Stimulated activated CD8-positive, alpha-beta memory T cell treated with anti-CD3 and anti-CD28 coated beads, Interleukin-7, amount 100 ng/mL, for 24 hours (primary cell): ENCODE data around the gene EHHADH.
"Not testable (repeated sequence)": the region's sequence is repeated elsewhere in the genome, so short reads cannot be mapped to it uniquely, and the experiment has no call there.

Experiments
- DNase-seq: peaks from one replicate; pipeline ENCODE4 v3.0.0-alpha.2; 2020; ENCODE audit warnings: low read depth

Gene EHHADH

DNA sequence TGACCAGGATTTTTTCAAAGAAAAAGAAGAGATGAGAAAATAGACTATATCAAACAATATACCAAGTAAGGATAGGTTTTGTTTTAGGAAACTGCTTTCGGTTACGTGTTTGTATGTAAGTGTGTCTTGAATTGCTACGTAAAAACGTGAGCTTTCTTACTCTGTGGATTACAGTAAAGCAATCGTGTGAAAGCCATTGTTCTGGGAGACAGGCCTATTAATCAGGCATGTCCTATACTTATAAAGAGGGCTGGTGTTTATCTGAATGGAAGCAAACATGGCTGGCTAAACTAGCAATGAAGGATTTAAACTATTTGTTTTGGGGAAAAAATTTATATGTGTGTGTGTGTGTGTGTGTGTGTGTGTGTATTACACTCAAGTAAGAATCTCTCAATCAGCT lies 2.6 kb downstream of the EHHADH start:
- DNase-seq = no peak

- DNase-seq = no peak
These were observed 3.2 kb downstream of the EHHADH start for GRCh38 chr3:185250653-185251052.

DNA sequence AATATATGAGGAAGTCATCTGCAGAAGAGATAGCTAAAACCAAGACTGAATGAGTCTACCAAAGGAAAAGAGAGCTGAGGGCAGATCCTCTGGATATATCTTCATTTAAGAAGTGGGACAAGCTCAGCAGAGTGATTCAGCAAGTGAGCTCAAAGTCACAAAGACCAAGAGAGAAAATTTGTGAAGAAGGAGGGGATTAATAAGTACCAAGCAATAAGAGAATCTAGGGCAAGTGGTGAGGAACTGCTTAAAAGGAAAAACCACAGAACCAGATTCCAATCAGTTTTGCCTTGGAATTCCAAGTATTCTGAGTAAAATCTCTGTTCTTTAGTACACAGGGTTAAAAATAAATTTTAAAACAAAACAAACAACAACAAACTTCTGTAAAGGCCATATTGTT lies 3.6 kb downstream of the EHHADH start:
- DNase-seq = no peak

GRCh38 chr3:185242642-185243041 lies 11.2 kb downstream of the EHHADH start:
- no peak for DNase-seq

GRCh38 chr3:185236969-185237368 lies 16.9 kb downstream of the EHHADH start:
- DNase-seq = no peak

- DNase-seq = no peak
These were observed 20.5 kb downstream of the EHHADH start for GRCh38 chr3:185233328-185233727.

- DNase-seq = not testable (repeated sequence)
These were observed 27.3 kb downstream of the EHHADH start for GRCh38 chr3:185226526-185226925.

DNA sequence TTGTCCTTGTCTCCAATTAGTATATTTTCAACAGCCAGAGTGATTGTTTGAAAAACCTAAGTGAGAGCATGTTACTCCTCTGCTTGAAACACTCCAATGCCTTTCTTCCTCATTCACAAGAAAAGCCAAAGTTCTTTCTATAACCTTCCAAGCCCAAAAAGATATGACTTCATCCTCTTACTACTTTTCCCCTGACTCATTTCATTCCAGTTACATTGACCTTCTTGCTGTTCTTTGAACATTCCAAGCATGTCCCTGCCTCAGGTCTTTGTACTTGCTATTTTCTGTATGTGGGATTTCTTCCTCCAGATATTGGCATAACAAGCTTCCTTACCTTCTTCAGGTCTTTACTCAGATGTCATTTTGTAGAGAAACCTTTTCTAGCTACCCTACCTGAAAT lies 28.3 kb downstream of the EHHADH start:
- no peak for DNase-seq

GRCh38 chr3:185225080-185225479 lies 28.8 kb downstream of the EHHADH start:
- DNase-seq = no peak

DNA sequence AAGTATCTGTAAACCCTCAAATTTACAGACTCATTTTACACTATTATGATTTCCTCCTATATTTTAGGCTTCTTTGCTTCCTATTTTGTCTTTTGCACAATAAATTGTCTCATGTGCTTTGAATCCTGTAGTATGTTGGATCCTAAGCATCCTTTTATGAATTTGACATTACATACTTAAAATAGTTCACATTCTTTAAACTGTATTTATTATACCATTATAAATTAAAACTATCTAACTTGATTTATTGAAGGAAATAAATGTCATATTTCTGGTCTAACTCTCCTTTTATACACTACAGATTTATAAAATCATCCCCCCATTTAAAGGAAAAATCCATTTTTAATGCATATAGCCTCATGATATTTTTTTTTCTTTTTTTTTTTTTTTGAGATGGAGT lies 32.6 kb downstream of the EHHADH start:
- DNase-seq = no peak

DNA sequence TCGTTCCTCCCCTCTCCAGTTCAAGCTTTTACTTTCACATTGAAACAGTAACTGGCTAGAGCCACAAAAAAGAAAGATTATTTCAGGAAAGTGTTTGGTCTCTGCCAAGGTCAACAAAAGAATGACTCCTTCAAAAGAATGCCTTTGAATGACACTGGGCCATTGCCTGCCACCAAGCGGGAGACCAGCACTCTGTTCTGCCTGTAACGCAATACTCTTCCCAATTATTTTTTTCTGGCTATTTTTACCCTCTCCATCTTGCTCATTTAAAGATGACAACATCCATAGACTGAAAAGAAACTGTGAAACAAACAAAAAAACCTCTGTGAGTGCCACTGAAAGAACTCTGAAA lies 37.3 kb downstream of the EHHADH start:
- no peak for DNase-seq

GRCh38 chr3:185215873-185216606 lies 37.8 kb downstream of the EHHADH start:
- DNase-seq = no peak

GRCh38 chr3:185212559-185212958 lies 41.3 kb downstream of the EHHADH start:
- DNase-seq = no peak

DNA sequence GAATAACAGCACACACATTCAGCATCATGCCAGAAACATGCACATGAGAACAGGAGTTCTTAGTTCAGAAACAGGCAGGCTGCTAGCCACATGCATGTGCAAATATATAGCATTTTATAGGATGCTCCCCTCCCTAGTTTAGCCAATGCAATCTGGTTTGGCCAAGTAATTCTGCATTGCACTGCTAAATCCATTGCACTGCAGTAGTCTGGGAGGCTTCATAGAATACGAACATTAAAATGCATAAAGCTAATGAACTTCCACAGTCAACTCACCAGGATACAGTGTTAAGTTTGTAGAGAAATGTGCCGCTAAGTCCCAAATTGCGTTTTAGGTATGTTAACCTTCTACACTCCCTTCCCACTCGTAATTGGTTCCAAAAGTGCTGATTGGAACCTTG lies 41.8 kb downstream of the EHHADH start:
- no peak for DNase-seq

DNA sequence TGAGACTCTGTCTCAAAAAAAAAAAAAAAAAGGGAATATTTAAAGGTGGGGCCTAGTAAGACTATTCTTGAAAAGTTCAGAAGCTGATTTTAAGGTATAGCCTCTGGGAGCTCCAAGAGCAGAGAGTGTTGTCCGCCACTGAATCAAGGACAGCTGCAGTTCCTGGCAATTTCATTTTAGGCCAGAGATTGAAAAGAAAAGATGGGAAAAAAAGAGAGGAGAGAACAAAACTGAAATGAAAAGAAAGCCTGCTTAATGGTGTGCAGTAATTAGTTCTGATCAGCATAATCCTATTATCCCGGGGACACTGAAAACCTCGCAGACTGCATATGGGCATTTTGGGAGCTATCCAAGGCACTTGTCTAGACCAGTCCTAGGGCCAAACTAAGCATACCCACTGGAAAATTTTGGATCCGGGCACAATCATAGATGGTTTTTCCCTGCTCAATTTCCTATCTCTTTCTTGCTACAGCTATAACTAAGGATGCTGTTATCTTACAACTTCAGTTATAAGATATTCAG lies 43.2 kb downstream of the EHHADH start:
- DNase-seq = no peak

DNA sequence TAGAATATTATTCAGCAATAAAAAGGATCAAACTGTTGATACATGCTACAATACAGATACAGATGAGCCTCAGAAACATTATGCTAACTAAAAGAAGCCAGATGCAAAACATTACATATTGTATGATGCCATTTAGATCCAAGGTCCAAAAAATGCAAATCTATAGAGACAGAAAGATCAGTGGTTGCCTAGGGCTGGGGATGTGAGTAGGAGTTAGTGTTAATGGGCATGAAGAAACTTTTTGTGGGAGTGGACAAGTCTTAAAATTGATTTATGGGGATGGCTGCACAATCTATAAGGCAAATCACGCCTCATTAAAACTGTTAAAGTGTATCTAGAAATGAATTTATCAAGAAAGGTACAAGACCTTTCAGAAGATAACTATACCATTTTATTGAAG lies 45.0 kb downstream of the EHHADH start:
- no peak for DNase-seq

GRCh38 chr3:185207931-185208746 lies 45.7 kb downstream of the EHHADH start:
- DNase-seq = no peak

GRCh38 chr3:185207481-185207880 lies 46.4 kb downstream of the EHHADH start:
- DNase-seq = no peak

- DNase-seq = no peak
These were observed 48.0 kb downstream of the EHHADH start for GRCh38 chr3:185205865-185206264.

DNA sequence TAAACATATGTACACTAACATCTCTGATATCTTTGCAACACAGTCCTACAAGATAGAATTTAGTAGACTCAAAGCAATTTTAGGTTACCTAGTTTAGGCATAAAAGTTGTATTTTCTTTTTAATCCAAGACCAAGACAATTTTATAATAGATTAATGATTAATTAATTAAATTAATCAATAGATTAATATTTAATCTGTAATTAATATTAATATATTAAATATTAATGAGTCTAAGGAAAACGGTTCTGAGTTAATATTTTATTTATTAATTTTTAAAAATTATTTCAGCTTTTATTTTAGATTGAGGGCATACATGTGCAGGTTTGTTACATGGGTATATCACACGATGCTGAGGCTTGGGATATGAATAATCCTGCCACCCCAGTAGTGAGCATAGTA lies 49.0 kb downstream of the EHHADH start:
- DNase-seq = no peak

- no peak for DNase-seq
These were observed 53.2 kb downstream of the EHHADH start for GRCh38 chr3:185200639-185201038.

DNA sequence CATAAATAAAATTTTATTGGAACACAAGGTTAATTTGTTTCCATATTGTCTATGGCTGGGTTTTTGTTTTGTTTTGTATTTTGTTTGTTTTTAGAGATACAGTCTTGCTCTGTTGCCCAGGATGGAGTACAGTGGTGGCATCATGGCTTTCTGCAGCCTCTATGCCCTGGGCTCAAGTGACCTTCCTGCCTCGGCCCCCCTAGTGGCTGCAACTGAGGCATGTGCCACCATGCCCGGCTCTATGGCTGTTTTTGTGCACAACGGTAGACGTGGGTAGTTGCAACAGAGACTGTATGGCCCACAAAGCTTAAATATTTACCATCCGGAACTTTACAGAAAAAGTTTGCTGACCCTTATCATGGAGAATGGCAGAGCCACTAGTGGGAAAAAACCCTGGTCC lies 54.2 kb downstream of the EHHADH start:
- DNase-seq = no peak

GRCh38 chr3:185199206-185199605 lies 54.6 kb downstream of the EHHADH start:
- DNase-seq = no peak
